IMR-90 (cell line): Measurements from ENCODE around the gene HEPHL1.

Source experiments
- MAZ ChIP-seq: IDR thresholded peaks from 2 replicates; pipeline ENCODE4 v1.6.1; 2012; ENCODE audit warnings: low read depth, mild to moderate bottlenecking, low read length, improper control_type of control experiment, moderate library complexity, borderline replicate concordance
- POLR2A ChIP-seq: IDR thresholded peaks from 2 replicates; pipeline ENCODE4 v1.6.1; 2012; ENCODE audit warnings: mild to moderate bottlenecking, low read depth, low read length

- no peak for TF ChIP-seq POLR2A
- no peak for TF ChIP-seq MAZ
These were observed 13.7 kb upstream of the HEPHL1 start for GRCh38 chr11:94007426-94007825.
